Brain microvascular endothelial cell (primary cell): ENCODE measurements around the gene TCEAL8.

ENCODE experiments used
- DNase-seq: peaks from one replicate; pipeline ENCODE4 v3.0.0-alpha.2; 2020
- H3K27ac ChIP-seq: fragments of 250-450 bp; sonication (Bioruptor Pico); 2 replicates; pipeline ENCODE4 v1.5.1; 2020; ENCODE audit warnings: mild to moderate bottlenecking, moderate library complexity
- H3K27me3 ChIP-seq: fragments of 250-450 bp; sonication (Bioruptor Pico); replicated peaks from 2 replicates; pipeline ENCODE4 v1.5.1; 2020; ENCODE audit warnings: mild to moderate bottlenecking
- H3K36me3 ChIP-seq: fragments of 250-450 bp; sonication (Bioruptor Pico); replicated peaks from 2 replicates; pipeline ENCODE4 v1.5.1; 2020; ENCODE audit warnings: mild to moderate bottlenecking
- H3K4me3 ChIP-seq: 2 replicates; pipeline ENCODE4 v1.5.1; 2011; ENCODE audit warnings: low read depth, mild to moderate bottlenecking, control low read depth, low read length, moderate library complexity
- CTCF ChIP-seq: IDR thresholded peaks from 2 replicates; pipeline ENCODE4 v1.5.1; 2011; ENCODE audit warnings: low read depth, mild to moderate bottlenecking, moderate library complexity, low read length, control low read depth, inconsistent platforms; ENCODE audit errors: missing control alignments
- in situ Hi-C: cut with HindIII; loops from 2 replicates; pipeline ENCODE4 v1.10.0; 2017; ENCODE audit warnings: low sequenced_read_pairs, low pct_ligation_motif_present

Gene TCEAL8

GRCh38 chrX:103274284-103274683, 19.3 kb upstream of the TCEAL8 start:
- Histone ChIP-seq H3K27ac (no peak overlapping the region), H3K4me3 (no peak overlapping the region), H3K27me3 (peaks cover 3% of the 10 kb centered on the region), H3K36me3 (no peaks in the 10 kb centered on the region)
- DNase-seq: no peak
- in situ Hi-C loops: no loop called here
- TF ChIP-seq CTCF: no peak

- in situ Hi-C loops: no loop called here
- no peak overlapping the region for H3K27ac ChIP-seq
- no peak overlapping the region for H3K4me3 ChIP-seq
- no peak for TF ChIP-seq CTCF
- H3K36me3 ChIP-seq: no peaks in the 10 kb centered on the region
- H3K27me3 ChIP-seq: no peaks in the 10 kb centered on the region
- no peak for DNase-seq
These were observed 3.3 kb upstream of the TCEAL8 start for GRCh38 chrX:103258275-103258674.

GRCh38 chrX:103256651-103257050, 1.7 kb upstream of the TCEAL8 start:
- no peak for TF ChIP-seq CTCF
- no peak for DNase-seq
- H3K27me3 ChIP-seq: no peaks in the 10 kb centered on the region
- H3K36me3 ChIP-seq: no peaks in the 10 kb centered on the region
- no peak overlapping the region for H3K4me3 ChIP-seq
- in situ Hi-C loops: no loop called here
- H3K27ac ChIP-seq: no peak overlapping the region

GRCh38 chrX:103254171-103254824, 657 bp downstream of the TCEAL8 start:
- TF ChIP-seq CTCF: no peak
- Histone ChIP-seq H3K27me3 (no peaks in the 10 kb centered on the region), H3K36me3 (no peaks in the 10 kb centered on the region), H3K27ac (peak overlapping the region; percentile 65), H3K4me3 (peak overlapping the region; percentile 77)
- peak; percentile 16 for DNase-seq
- in situ Hi-C loops: no loop called here

- in situ Hi-C loops: no loop called here
- peak overlapping the region; percentile 77 for H3K4me3 ChIP-seq
- no peak for TF ChIP-seq CTCF
- DNase-seq: no peak
- H3K27ac ChIP-seq: peak overlapping the region; percentile 65
- H3K36me3 ChIP-seq: no peaks in the 10 kb centered on the region
- no peaks in the 10 kb centered on the region for H3K27me3 ChIP-seq
These were observed 1.3 kb downstream of the TCEAL8 start for GRCh38 chrX:103253608-103254007.

GRCh38 chrX:103250977-103251376, 4.0 kb downstream of the TCEAL8 start:
- Histone ChIP-seq H3K4me3 (no peak overlapping the region), H3K36me3 (no peaks in the 10 kb centered on the region), H3K27me3 (no peaks in the 10 kb centered on the region), H3K27ac (no peak overlapping the region)
- in situ Hi-C loops: no loop called here
- no peak for TF ChIP-seq CTCF
- no peak for DNase-seq
